ENCODE measurements around the gene SYTL3. TPM values are rescaled to one million over a fixed set of nuclear protein-coding genes. Genes with fewer than 3 reads are reported as not detected.
"Not testable (repeated sequence)": the region's sequence is repeated elsewhere in the genome, so short reads cannot be mapped to it uniquely, and the experiment has no call there.

SYTL3 gene
- total RNA-seq, 1 experiment from 2014 or later: 13.8 TPM

DNA sequence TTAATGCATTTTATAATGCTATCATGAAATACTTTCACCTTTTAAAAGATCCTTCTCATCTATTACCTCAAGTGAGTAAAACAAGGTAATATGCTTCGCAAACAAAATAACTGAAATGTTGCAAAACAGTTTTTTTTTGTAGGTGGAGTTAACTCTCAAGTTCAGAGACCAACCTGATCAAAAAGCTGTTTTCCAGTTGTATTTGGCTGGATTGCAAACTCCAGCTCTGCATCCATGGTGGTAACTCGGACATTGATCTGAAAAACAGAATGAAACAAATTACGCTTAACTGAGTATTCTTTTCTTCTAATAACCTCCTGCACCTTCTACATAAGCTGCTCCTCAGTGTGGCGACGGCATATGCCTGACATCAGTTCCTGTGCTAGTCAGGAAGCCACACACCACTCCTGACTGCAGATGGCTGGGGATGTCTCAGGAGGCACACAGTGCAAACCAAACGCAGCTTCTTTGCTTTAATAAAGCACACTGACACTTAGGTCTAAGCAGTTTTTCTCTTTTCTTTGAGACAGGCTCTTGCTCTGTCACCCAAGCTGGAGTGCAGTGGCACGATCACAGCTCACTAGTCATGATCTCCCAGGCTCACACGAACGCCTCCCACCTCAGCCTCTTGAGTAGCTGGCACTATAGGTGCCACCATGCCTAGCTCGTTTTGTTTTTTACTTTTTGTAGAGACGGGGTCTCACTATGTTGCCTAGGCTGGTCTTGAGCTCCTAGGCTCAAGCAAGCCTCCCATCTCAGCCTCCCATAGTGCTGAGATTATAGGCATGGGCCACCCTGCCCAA, 139.5 kb downstream of the SYTL3 start:
- DNase-seq (ENCODE audit: low read depth): no peak

DNA sequence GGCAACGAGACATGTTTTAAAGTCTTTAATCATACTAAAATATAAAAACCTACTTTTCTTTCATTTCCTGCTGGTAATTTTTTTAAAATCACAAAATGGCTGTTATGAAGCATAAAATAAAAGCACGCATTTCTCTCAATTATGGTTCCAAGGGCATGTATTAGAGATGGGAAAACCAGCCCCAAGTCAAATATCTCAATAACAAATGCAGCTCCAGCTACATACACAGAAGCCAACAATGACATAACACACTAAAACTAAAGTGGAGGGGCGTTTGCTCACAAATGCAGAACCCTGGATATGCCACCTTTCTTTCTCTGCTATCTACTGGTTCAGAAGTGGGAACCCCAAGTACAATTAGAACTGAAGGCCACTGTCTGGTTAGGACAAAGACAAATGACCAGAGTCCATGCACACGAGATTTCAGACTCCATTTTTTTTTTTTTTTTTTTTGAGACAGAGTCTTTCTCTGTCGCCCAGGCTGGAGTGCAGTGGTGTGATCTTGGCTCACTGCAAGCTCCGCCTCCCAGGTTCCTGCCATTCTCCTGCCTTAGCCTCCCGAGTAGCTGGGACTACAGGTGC, 141.5 kb downstream of the SYTL3 start:
- DNase-seq (ENCODE audit: low read depth): no peak

DNA sequence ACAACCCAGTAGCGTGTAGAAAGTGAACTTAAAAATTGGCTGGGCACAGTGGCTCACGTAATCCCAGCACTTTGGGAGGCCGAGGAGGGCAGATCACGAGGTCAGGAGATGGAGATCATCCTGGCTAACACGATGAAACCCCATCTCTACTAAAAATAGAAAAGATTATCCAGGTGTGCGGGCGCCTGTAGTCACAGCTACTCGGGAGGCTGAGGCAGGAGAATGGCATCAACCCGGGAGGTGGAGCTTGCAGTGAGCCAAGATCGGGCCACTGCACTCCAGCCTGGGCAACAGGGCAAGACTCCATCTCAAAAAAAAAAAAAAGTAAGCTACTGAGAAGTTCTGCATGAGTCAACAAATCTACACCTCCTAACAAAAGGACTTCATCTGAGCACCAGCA, 142.7 kb downstream of the SYTL3 start:
- not testable (repeated sequence) for DNase-seq (ENCODE audit: low read depth)

DNA sequence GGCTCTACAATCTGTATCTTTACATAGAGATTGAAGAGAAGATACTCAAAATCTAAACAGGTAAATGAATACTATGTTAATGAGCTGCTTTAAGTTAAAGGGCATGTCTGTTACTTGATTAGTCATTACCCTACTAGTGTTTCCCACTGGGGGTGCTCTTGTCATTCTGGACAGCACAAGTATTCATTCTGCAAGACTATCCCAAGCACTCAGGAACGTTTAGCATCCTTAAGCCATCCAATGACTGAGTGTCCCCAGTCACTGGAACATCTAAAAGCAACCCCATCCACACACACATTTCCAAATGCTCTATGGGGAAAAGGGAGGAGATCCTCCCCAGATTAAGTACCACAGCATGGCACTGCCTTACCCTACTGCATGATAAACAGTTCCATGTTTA, 143.6 kb downstream of the SYTL3 start:
- peak; percentile 68 for DNase-seq (ENCODE audit: low read depth)

DNA sequence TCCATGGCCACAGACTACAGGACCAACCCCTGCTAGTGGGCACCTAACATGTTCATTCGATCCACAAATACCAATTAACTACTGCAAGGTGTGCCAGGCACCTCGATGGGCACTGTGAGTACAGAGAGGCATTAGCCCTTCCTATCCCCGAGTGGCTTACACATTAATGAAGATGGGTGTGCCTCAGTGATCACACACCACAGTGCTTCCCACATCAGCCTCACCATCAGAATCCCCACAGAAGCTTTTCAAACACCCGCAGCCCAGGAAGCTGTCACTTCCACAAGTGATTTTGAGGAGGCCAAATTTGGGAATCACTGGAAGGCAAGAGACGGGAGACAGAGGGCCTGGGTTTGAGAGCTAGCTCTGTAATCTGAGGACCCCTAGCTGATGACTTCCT, 145.7 kb downstream of the SYTL3 start:
- no peak for DNase-seq (ENCODE audit: low read depth)

DNA sequence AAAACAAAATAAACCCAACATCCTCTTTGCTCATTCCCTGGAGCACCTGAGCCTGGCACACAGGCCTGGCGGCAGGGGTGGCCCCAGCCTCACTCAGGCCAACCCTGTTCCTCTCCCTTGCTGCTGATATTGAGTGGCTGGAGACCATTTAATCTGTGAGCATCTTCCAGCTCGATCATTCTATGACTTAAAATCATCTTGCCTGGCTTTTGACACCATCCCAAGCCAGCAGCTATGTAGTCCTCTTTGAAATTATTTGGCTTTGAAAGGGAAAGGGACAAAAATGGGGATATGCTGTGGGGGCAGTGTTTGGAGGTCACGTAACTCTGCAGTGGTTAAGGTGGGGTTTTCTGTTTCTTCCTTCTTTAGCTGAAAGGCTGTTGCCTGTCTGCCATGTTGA, 146.5 kb downstream of the SYTL3 start:
- no peak for DNase-seq (ENCODE audit: low read depth)

DNA sequence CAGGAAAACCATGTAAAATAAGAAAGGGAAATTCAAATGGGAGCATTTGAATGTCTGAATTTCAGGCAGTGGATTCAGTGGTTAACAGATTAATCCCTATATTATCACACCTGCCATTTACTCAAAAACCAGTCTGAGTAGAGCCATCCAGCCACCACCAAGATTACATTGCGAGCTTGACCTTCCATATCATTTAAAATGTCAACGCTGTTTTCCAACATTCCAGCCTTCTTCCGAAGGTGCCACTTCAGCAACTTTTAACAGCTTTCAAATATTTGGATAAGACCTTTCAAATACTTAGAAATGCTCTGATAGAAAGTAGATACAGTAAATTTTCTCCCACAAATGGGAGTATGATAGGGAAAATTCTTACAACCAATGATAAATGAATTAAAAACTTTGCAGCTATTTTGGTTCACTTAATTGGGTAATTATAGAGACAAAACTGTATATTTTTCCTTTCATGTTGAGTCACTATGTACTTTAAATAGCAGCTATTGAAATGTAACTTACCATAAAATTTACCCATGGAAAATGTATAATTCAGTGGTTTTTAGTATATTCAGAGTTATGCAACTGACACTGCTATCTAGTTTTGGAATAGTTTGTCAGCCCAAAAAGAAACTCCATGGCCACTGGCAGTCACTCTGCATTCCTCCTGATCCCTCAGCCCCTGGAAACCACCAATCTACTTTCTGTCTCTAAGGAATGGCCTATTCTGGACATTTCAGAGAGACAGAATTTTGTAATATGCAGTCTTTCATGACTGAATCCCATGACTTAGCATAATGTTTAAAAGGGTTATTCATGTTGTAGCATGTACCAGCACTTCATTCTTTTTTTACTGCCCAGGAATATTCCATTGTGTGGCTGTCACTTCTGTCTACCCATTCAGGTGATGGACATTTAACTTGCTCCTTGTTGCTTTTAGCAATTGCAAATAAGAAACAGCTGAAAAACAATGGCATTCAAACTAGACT, 147.8 kb downstream of the SYTL3 start:
- peak; percentile 29 for DNase-seq (ENCODE audit: low read depth)

DNA sequence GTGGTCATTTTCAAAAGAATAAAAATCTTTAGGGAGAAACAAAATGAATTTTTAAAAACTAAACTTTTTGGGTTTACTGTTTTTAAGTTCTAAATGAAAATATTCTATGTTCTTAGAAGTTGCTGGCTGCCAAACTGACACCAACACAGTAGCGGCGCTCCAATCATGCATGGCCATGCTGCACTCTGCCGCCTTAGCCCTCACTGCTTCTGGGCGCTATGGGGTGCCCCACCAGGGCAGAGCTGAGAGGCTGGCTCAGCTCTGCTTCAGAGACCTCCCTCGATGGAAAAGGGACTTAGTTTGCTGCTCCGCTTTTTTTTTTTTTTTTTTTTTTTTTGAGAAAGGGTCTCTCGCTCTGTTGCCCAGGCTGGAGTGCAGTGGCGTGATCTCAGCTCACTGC, 148.5 kb downstream of the SYTL3 start:
- DNase-seq (ENCODE audit: low read depth): no peak

DNA sequence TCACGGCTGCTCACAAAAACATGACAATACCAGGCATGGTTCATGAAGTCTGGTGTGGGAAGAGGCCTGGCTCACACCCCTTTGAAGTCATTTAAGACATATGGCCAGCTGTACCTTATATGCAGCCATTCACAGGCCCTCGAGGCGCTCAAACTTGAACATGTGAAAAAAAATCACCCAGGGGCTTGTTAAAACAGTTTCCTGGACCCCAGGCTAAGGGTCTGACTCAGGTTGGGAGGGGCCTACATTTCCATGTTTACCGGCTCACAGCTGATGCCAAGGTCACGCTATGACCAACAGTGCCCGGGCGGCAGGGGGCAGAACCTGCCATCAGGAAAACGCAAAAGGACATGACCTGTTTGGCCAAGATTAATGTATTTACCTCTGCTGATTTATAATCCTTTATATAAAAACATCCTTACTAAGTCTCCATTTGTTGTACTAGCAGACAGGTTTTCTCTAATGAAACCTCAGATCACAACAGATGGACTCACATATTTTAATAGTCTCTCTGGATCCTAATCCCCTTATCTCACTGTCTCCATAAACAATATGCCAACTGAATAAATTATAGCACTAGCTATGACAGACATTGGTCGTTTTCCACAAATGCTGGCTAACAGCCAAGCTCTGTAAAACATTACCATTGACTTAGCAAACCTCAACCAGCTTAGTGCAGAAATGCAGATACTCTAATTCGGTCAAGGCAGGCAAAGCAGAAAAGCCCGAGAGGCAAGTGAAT, 149.4 kb downstream of the SYTL3 start:
- peak; percentile 44 for DNase-seq (ENCODE audit: low read depth)

DNA sequence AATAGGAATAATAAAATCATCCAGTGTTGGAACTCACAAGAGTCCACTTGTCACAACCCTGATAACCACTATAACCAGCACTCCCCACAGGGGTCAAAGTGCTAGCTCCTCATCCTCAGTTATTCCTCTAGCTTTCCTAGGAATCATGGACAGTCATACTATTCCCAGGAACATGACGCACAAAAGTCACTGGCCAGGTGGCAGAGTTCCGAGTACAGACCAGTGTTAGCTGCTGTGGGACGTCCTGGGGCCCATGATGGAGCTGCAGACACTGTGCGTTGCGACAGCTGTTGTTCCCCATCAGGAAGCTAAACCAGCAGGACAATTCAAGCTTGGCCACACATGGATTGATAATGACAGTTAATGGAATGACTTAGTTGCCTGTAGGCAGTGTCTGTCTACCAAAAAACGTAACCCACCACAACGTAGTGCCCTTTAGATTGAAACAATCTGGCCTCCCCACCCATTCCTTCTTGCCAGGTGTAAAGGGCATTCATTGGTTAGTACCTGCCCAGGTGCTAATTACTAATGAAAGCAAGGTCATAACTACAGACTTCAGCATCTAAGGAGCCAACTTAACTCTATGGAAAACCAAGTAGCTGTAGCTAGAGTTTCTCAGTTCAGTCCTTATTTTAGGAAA, 151.9 kb downstream of the SYTL3 start:
- peak; percentile 86 for DNase-seq (ENCODE audit: low read depth)

DNA sequence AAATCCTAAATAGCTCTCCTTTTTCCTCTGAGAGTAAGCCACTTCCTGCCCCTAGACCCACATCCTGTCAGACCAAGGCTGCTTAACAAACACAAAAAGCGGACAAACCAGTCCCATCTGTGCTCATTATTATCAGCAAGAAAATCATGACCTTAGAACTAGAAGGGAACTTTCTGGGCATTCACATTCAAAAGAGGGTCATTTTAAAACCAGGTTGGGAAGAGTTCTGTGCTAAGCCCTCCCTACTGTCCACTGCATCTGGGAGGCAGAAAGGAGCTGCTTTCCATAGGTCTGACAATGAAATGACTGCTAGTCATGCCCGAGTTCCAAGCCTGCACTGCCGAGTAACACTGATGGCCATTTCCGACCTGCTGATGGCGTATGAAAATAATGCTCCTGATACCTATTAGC, 153.9 kb downstream of the SYTL3 start:
- DNase-seq (ENCODE audit: low read depth): peak; percentile 58

DNA sequence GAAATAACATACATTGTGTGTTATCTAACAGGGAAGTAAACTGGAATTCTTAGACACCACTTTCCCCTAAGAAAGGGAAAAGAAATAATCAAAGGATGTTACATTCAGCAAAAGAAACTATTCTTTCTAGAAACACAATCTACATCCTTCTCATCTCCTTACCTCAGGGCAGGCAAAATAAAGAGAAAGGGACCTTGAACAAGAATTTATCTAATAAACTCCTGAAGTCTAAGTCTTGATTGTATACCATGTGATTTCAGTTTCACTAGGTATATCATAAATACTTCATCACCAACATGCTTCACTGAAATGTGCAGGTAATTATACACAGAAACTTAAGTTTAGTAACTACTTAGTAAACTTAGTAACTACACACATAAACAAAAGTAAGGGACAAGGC, 154.4 kb downstream of the SYTL3 start:
- no peak for DNase-seq (ENCODE audit: low read depth)

DNA sequence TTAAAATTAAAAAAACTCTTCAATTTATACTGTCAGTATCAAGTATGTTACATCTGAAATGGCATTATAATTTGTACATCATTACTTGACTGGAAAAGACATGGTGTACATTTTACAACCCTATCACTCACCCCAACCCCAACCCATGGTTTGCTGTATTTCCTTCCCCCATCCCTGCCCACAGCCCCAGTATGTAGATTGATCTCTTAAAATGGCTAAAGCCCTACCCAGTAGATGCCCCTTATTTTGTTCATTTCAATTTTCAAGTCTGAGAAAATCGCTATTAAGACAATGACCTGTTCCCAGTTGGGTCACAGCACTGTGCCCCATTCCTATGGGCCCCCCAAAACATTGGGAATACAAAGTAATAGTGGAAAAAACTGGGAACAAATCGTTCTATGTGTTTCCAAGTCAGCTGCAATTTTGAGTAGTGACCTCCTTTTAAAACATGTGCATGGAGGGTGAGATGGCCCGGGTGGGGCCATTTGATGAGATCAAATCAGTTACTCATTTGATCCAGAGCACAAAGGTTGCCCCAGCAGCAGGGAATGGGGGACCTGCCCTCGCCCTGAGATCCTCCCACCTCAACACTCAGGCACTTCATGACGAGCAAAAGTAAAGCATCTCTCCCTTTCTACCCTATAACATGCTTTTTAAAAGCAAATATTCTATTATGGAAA, 156.0 kb downstream of the SYTL3 start:
- DNase-seq (ENCODE audit: low read depth): no peak

DNA sequence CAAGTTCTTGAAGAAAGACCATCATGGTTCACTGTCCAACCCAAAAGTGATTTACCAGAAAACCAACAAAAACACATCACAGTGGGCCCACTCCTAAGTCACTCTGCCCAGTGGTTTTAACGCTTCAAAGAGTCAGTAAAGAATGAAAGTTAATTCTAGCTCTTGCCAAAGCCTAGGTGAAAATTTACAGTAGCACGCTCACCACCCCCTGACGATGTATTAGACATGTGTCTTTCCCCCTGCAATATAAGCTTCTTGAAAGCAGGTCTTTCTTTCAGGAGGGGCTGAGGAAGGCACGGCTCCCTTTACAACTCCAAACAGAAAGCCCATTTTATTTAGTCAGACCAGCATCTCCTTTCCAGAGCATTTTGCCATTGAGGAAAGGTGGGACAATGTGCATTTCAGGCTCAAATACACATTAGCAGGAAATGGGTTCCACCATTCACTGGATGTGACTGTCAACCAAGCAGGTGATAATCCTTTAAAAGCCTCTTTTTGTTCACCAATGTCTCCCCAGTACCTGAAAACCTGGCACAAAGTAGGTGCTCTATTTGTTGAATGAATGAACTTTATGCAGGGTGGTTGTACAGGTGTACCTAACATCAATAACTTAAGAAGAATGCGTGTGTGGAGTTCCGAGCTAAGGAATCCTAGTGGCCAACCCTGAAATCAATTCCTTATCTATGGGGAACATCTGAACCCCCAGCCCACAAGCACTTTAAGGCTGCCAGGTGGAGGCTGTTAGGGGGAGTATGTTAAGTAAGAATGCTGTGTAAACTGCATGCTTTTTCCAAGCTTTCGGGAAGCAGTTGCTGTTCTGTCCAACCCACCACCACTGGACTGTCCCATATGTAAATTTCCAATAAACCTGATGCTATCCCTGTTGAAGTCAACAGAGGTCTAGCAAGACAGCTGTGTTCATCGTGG, 157.9 kb downstream of the SYTL3 start:
- DNase-seq (ENCODE audit: low read depth): no peak

DNA sequence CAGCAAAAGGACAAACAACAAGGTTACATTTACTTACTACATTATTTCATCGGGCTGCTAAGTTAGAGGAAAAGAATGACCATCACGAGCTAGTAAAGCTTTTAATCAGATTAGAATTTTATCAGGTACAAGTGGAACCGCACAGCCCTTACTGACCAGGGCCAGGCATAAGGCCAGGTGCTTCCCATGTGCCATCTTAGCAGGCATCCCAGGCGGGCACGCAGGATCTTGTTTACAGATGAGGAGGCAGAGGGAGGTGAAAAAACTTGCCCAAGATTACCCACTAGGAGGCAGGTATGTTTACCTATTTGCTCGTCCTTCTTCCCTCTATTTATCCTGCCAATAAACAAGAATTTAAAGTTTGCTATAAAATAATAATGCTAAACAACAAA, 158.6 kb downstream of the SYTL3 start:
- DNase-seq (ENCODE audit: low read depth): no peak

DNA sequence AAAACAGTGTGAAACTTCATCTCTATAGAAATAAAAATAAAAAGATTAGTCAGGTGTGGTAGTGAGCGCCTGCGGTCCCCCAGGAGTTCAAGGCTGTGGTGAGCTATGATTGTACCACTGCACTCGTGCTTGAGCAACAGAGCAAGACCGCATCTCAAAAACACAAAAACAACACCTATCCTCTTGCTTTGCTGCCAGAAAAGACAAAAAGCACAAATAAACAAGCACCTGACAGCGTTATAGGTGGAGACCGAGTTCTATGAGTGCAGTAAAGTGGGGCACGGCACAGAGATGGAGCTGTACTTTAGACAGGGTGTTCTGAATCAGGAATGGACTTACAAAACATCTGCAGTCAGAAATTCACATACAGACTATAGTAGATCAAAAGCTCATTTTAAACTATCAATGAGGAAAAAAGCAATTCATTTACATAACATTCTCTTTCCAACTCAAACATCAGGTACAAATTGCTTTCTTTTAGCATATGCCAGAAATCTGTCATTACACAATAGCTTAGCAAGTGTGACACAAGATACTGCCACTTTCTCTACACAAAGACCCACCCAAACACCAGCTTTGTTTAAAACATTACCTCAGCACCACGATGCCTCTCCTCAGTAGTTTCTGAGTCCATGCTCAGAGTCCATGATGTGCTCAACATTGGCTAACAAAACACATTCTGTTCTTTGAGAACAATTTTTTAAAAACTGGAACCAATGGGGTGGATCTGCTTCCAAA, 159.3 kb downstream of the SYTL3 start:
- DNase-seq (ENCODE audit: low read depth): no peak

DNA sequence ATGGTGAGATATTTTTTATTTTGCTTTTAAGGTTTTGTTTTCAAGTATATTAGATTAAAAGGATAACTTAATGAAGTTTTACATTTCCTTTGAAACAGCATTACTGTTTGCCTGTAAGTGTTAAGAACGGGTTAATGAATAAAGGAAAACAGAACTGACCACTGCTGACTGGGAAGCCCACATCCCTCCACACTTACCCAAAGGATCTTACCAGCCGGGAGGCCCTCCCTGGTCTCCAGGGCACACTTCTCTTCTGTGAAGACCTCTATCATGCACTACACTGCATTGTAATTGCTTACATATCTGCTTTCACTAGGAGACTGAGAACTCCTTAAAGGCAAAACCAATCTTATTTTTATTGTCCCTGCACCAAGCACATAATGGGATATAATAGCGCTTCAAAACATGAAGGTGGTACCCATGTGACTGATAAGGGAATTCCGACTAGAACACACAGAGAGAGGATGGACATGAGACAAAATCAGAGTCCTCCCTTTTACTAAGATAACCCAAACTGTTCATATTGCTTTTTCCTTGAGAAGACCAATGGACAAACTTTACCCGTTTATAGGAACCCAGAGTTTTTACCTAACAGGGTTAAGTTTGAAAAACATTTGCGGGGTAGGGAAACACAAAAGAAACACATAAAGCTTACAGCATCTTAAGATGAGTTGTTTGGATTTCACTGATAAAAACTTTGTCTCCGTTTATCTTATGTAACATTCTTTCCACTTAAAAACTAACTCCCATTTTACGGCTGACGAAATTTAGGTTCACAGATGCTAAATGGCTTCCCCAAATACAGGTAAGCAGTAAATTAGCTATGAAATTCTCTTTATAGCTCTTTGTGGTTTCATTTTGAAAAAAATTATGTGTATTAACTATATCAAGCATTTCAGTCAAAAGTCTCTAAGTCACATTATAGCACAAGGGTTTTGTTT, 160.6 kb downstream of the SYTL3 start:
- no peak for DNase-seq (ENCODE audit: low read depth)
